ENCODE results near the gene SPAG16. TPM values are rescaled to one million over a fixed set of nuclear protein-coding genes. Genes with fewer than 3 reads are reported as not detected.

SPAG16 gene
- total and polyA plus RNA-seq, 2 donors (not counting 1 experiment from before 2014, with no cell fraction given), result 3.4 to 8.6 TPM

DNA sequence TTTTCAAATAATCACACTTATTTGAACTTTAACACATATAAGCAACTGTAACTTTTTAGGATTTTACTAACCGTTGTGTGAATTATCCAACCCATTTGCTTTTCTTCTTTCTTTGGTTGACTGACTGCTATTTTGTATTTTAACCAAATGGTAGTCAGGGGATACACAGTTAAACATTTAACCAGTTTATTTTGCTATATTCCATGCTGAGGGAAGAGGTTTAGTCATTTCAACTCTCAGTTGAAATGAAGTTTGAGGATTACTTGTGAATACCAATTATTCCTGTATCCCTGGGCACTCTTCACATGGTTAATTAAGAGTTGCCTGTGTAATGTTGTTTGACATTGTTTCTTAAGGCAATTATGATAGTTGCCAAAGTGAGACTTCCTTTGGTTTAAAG is 1.9 kb downstream of the SPAG16 start:
- ChIA-PET POLR2A (no interaction called here), CTCF (no interaction called here)
- Histone ChIP-seq H3K4me2 (replicated peaks; ENCODE audit: low read depth, low read length, poor library complexity, severe bottlenecking) (no peak overlapping the region), H2AFZ (ENCODE audit: insufficient read depth, low read depth, low read length, poor library complexity, severe bottlenecking) (no peak overlapping the region), H3K36me3 (replicated peaks in 1 of 2; ENCODE audit: control extremely low read depth in 1 of 2, control insufficient read depth in 1 of 2, extremely low read depth in 1 of 2, insufficient read depth in 2 of 2, low read length in 1 of 2) (no peaks in the 10 kb centered on the region), H3K9me3 (ENCODE audit: control extremely low read depth in 1 of 3, control insufficient read depth in 2 of 3, insufficient read depth in 1 of 3, low read length in 2 of 3) (no peaks in the 10 kb centered on the region), H3K27me3 (replicated peaks in 1 of 4; ENCODE audit: control extremely low read depth in 1 of 4, control insufficient read depth in 3 of 4, insufficient read depth in 4 of 4, low read length in 3 of 4) (no peaks in the 10 kb centered on the region), H3K27ac (ENCODE audit: low read length in 2 of 2) (no peak overlapping the region), H3K4me1 (ENCODE audit: control insufficient read depth in 2 of 2, insufficient read depth in 2 of 2, low read length in 2 of 2) (peaks cover 11 to 13% of the 10 kb centered on the region in 2 donors), H3K4me3 (ENCODE audit: control extremely low read depth in 1 of 5, extremely low read depth in 1 of 5, insufficient read depth in 1 of 5, low read depth in 2 of 5, low read length in 4 of 5) (no peak overlapping the region), H3K79me2 (ENCODE audit: control insufficient read depth, insufficient read depth, low read length) (no peaks in the 10 kb centered on the region), H3K9ac (ENCODE audit: low read length) (no peak overlapping the region), H4K20me1 (ENCODE audit: control insufficient read depth, insufficient read depth, low read length, poor library complexity, severe bottlenecking) (no peaks in the 10 kb centered on the region)
- no peak for ATAC-seq (ENCODE audit: low read depth)
- intact Hi-C loops (cut with micrococcal nuclease), result no loop called here
- TF ChIP-seq, protein P1, sequence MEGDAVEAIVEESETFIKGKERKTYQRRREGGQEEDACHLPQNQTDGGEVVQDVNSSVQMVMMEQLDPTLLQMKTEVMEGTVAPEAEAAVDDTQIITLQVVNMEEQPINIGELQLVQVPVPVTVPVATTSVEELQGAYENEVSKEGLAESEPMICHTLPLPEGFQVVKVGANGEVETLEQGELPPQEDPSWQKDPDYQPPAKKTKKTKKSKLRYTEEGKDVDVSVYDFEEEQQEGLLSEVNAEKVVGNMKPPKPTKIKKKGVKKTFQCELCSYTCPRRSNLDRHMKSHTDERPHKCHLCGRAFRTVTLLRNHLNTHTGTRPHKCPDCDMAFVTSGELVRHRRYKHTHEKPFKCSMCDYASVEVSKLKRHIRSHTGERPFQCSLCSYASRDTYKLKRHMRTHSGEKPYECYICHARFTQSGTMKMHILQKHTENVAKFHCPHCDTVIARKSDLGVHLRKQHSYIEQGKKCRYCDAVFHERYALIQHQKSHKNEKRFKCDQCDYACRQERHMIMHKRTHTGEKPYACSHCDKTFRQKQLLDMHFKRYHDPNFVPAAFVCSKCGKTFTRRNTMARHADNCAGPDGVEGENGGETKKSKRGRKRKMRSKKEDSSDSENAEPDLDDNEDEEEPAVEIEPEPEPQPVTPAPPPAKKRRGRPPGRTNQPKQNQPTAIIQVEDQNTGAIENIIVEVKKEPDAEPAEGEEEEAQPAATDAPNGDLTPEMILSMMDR (IDR thresholded peaks at IDR 0.05), result no peak
- TF ChIP-seq EZH2 (IDR thresholded peaks at IDR 0.05; ENCODE audit: borderline replicate concordance, insufficient read depth, low read depth, low read length, poor library complexity, severe bottlenecking), result no peak
- no peaks in the 10 kb centered on the region for H3K9me3 Mint-ChIP-seq (ENCODE audit: insufficient read depth)
- no peak overlapping the region for H3K4me3 Mint-ChIP-seq
- no peaks in the 10 kb centered on the region for H3K27me3 Mint-ChIP-seq
- no CpG with 5 or more reads among the region's 1 CpG for WGBS (ENCODE audit: insufficient coverage)
- DNase-seq, result no peak
- peaks cover 32% of the 10 kb centered on the region for H3K4me1 Mint-ChIP-seq
- no peak overlapping the region for H3K27ac Mint-ChIP-seq

- no CpG with 5 or more reads among the region's 2 CpGs for WGBS (ENCODE audit: insufficient coverage)
- Histone ChIP-seq H3K27ac (ENCODE audit: low read length in 2 of 2) (no peak overlapping the region), H3K4me3 (ENCODE audit: control extremely low read depth in 1 of 5, extremely low read depth in 1 of 5, insufficient read depth in 1 of 5, low read depth in 2 of 5, low read length in 4 of 5) (no peak overlapping the region), H3K27me3 (replicated peaks in 1 of 4; ENCODE audit: control extremely low read depth in 1 of 4, control insufficient read depth in 3 of 4, insufficient read depth in 4 of 4, low read length in 3 of 4) (no peaks in the 10 kb centered on the region), H3K36me3 (replicated peaks in 1 of 2; ENCODE audit: control extremely low read depth in 1 of 2, control insufficient read depth in 1 of 2, extremely low read depth in 1 of 2, insufficient read depth in 2 of 2, low read length in 1 of 2) (no peaks in the 10 kb centered on the region), H3K9ac (ENCODE audit: low read length) (no peak overlapping the region), H4K20me1 (ENCODE audit: control insufficient read depth, insufficient read depth, low read length, poor library complexity, severe bottlenecking) (no peaks in the 10 kb centered on the region), H3K9me3 (ENCODE audit: control extremely low read depth in 1 of 3, control insufficient read depth in 2 of 3, insufficient read depth in 1 of 3, low read length in 2 of 3) (no peaks in the 10 kb centered on the region), H3K4me1 (ENCODE audit: control insufficient read depth in 2 of 2, insufficient read depth in 2 of 2, low read length in 2 of 2) (peaks cover 4 to 6% of the 10 kb centered on the region in 2 donors), H2AFZ (ENCODE audit: insufficient read depth, low read depth, low read length, poor library complexity, severe bottlenecking) (no peak overlapping the region), H3K4me2 (replicated peaks; ENCODE audit: low read depth, low read length, poor library complexity, severe bottlenecking) (no peak overlapping the region), H3K79me2 (ENCODE audit: control insufficient read depth, insufficient read depth, low read length) (no peaks in the 10 kb centered on the region)
- intact Hi-C loops (cut with micrococcal nuclease), result no loop called here
- POLR2A ChIA-PET, result no interaction called here
- ATAC-seq (ENCODE audit: low read depth) (no peak), DNase-seq (no peak)
- H3K27ac Mint-ChIP-seq, result no peak overlapping the region
- no peak for TF ChIP-seq EZH2 (IDR thresholded peaks at IDR 0.05; ENCODE audit: borderline replicate concordance, insufficient read depth, low read depth, low read length, poor library complexity, severe bottlenecking)
- TF ChIP-seq, protein P1 (IDR thresholded peaks at IDR 0.05), result no peak
- no peaks in the 10 kb centered on the region for H3K9me3 Mint-ChIP-seq (ENCODE audit: insufficient read depth)
- no peak overlapping the region for H3K4me3 Mint-ChIP-seq
- H3K27me3 Mint-ChIP-seq, result no peaks in the 10 kb centered on the region
- H3K4me1 Mint-ChIP-seq, result peaks cover 21% of the 10 kb centered on the region
- CTCF ChIA-PET, result no interaction called here
Measured at GRCh38 chr2:213288913-213289700, 4.8 kb downstream of the SPAG16 start.

Data from B cell (primary cell).